Stimulated activated CD8-positive, alpha-beta memory T cell treated with anti-CD3 and anti-CD28 coated beads, Interleukin-7, amount 100 ng/mL, for 48 hours (primary cell): ENCODE data around the gene SETD2.

Source experiments
- DNase-seq, 2 donors: peaks; one replicate each; pipeline ENCODE4 v3.0.0-alpha.2; 2020; ENCODE audit warnings: low read depth in 1 of 2; ENCODE audit errors: extremely low read depth in 1 of 2

The SETD2 gene

GRCh38 chr3:47010910-47011309, 153.0 kb downstream of the SETD2 start:
- DNase-seq = no peak

GRCh38 chr3:47010111-47010712, 153.7 kb downstream of the SETD2 start:
- no peak for DNase-seq

- peak; percentile 73 to 78 for DNase-seq
Measured at GRCh38 chr3:47009225-47010110, 154.4 kb downstream of the SETD2 start.

- DNase-seq = no peak
Measured at GRCh38 chr3:47008851-47009224, 155.1 kb downstream of the SETD2 start.

- no peak for DNase-seq
Measured at GRCh38 chr3:47008234-47008796, 155.6 kb downstream of the SETD2 start.

- DNase-seq = no peak
Measured at GRCh38 chr3:47007482-47008233, 156.3 kb downstream of the SETD2 start.

GRCh38 chr3:47007001-47007400, 156.9 kb downstream of the SETD2 start:
- no peak for DNase-seq

- DNase-seq = no peak
Measured at GRCh38 chr3:47006145-47006651, 157.7 kb downstream of the SETD2 start.

- DNase-seq = no peak
Measured at GRCh38 chr3:47005212-47006144, 158.4 kb downstream of the SETD2 start.

- no peak for DNase-seq
Measured at GRCh38 chr3:47004369-47005211, 159.3 kb downstream of the SETD2 start.

GRCh38 chr3:47003461-47004368, 160.2 kb downstream of the SETD2 start:
- DNase-seq = no peak

- DNase-seq = no peak
Measured at GRCh38 chr3:47003056-47003410, 160.9 kb downstream of the SETD2 start.

GRCh38 chr3:47002171-47003055, 161.5 kb downstream of the SETD2 start:
- no peak for DNase-seq

GRCh38 chr3:47001731-47002170, 162.2 kb downstream of the SETD2 start:
- no peak for DNase-seq

GRCh38 chr3:47000922-47001730, 162.8 kb downstream of the SETD2 start:
- no peak for DNase-seq

GRCh38 chr3:47000198-47000815, 163.6 kb downstream of the SETD2 start:
- no peak for DNase-seq
